Osteocyte (in vitro differentiated cells): ENCODE measurements around the gene IVL. TPM values are rescaled to one million over a fixed set of nuclear protein-coding genes. Genes with fewer than 3 reads are reported as not detected.
A peak's percentile ranks its signal among the peaks of the same experiment; 100 is the strongest.

Experiments
- DNase-seq: peaks from one replicate; pipeline ENCODE4 v3.0.0; 2021; ENCODE audit warnings: mixed read lengths; ENCODE audit not compliant: unreplicated experiment; ENCODE audit errors: extremely low spot score
- H3K27ac Mint-ChIP-seq: one replicate; pipeline ENCODE4 v1.8.0; 2021; ENCODE audit warnings: mild to moderate bottlenecking, mixed read lengths; ENCODE audit not compliant: unreplicated experiment
- H3K27me3 Mint-ChIP-seq: one replicate; pipeline ENCODE4 v1.8.0; 2021; ENCODE audit warnings: mixed read lengths; ENCODE audit not compliant: unreplicated experiment
- H3K36me3 Mint-ChIP-seq: one replicate; pipeline ENCODE4 v1.8.0; 2021; ENCODE audit warnings: mixed read lengths; ENCODE audit not compliant: unreplicated experiment
- H3K4me1 Mint-ChIP-seq: one replicate; pipeline ENCODE4 v1.8.0; 2021; ENCODE audit warnings: mixed read lengths; ENCODE audit not compliant: unreplicated experiment
- H3K4me3 Mint-ChIP-seq: one replicate; pipeline ENCODE4 v1.8.0; 2021; ENCODE audit warnings: mild to moderate bottlenecking, moderate library complexity, mixed read lengths; ENCODE audit not compliant: unreplicated experiment
- H3K9me3 Mint-ChIP-seq: one replicate; pipeline ENCODE4 v1.8.0; 2021; ENCODE audit warnings: mixed read lengths; ENCODE audit not compliant: unreplicated experiment
- total RNA-seq: library from RNA; stranded (reverse); gene quantifications from 2 replicates; pipeline ENCODE4 v1.2.1, GENCODE V29; 2021
- TF ChIP-seq, protein P1 (sequence below): fragments of 200-600 bp; sonication (generic); IDR thresholded peaks from 2 replicates; pipeline ENCODE4 v1.5.0; 2021; ENCODE audit warnings: antibody characterized with exemption, mild to moderate bottlenecking, moderate library complexity

The IVL gene
- total RNA-seq, 1 donor from 2014 or later: not detected

- H3K27ac Mint-ChIP-seq: no peak overlapping the region
- no peaks in the 10 kb centered on the region for H3K27me3 Mint-ChIP-seq
- no peak overlapping the region for H3K4me3 Mint-ChIP-seq
- no peaks in the 10 kb centered on the region for H3K36me3 Mint-ChIP-seq
- TF ChIP-seq, protein P1, sequence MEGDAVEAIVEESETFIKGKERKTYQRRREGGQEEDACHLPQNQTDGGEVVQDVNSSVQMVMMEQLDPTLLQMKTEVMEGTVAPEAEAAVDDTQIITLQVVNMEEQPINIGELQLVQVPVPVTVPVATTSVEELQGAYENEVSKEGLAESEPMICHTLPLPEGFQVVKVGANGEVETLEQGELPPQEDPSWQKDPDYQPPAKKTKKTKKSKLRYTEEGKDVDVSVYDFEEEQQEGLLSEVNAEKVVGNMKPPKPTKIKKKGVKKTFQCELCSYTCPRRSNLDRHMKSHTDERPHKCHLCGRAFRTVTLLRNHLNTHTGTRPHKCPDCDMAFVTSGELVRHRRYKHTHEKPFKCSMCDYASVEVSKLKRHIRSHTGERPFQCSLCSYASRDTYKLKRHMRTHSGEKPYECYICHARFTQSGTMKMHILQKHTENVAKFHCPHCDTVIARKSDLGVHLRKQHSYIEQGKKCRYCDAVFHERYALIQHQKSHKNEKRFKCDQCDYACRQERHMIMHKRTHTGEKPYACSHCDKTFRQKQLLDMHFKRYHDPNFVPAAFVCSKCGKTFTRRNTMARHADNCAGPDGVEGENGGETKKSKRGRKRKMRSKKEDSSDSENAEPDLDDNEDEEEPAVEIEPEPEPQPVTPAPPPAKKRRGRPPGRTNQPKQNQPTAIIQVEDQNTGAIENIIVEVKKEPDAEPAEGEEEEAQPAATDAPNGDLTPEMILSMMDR: no peak
- DNase-seq: no peak
- H3K9me3 Mint-ChIP-seq: no peaks in the 10 kb centered on the region
- no peaks in the 10 kb centered on the region for H3K4me1 Mint-ChIP-seq
Observed at GRCh38 chr1:152928671-152929070, 20.3 kb downstream of the IVL start.

DNA sequence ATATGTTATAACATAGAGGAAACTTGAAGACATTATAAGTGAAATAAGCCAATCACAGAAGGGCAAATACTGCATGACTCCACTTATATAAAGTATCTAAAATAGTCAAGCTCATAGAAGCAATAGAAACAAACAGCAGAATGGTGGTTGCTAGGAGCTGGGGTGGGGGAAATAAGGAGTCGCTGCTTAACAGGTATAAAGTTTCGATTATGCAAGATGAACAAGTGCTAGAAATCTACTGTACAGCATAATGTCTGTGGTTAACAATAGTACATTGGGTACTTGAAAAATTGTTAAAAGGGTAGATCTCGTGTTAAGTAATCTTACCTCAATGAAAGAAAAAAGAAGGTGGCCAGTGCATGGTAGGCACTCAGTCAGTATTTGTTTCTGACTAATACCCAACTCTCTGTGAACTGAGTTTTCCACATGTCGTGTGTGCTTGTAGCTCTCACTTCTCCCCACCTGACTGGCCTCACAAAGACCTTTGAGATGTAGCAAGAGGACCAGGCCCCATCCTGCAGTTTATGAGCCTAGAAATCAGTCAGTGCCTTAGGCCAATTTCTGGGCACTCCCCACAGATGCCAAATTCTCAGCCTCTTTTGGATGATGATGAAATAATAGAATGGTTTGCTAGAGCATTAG, 23.9 kb downstream of the IVL start:
- Mint-ChIP-seq H3K27ac (no peak overlapping the region), H3K9me3 (no peaks in the 10 kb centered on the region), H3K27me3 (no peaks in the 10 kb centered on the region), H3K4me1 (no peaks in the 10 kb centered on the region), H3K36me3 (no peaks in the 10 kb centered on the region), H3K4me3 (no peak overlapping the region)
- TF ChIP-seq, protein P1: no peak
- no peak for DNase-seq

DNA sequence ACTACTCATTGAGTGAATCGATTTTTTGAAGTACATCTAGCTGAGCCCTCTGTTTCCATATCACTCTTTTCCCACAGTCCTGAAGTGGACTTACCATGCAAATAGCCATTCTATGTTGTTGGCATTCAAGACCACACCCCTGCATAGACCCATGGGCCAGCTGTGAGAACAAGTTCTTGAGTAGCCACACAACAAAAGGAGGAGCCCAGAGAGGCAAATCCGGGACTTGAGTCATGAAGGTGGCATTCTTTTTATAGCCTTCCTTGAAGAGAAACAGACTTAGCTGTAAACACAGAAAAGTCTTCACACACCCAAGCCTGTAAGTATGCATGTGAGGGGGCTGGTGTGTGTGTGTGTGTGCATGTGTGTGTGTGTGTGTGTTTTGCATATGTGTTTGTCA, 24.9 kb downstream of the IVL start:
- TF ChIP-seq, protein P1: no peak
- no peaks in the 10 kb centered on the region for H3K36me3 Mint-ChIP-seq
- H3K9me3 Mint-ChIP-seq: no peaks in the 10 kb centered on the region
- peak; percentile 51 for DNase-seq
- H3K4me3 Mint-ChIP-seq: no peak overlapping the region
- H3K27ac Mint-ChIP-seq: no peak overlapping the region
- no peaks in the 10 kb centered on the region for H3K27me3 Mint-ChIP-seq
- no peaks in the 10 kb centered on the region for H3K4me1 Mint-ChIP-seq

DNA sequence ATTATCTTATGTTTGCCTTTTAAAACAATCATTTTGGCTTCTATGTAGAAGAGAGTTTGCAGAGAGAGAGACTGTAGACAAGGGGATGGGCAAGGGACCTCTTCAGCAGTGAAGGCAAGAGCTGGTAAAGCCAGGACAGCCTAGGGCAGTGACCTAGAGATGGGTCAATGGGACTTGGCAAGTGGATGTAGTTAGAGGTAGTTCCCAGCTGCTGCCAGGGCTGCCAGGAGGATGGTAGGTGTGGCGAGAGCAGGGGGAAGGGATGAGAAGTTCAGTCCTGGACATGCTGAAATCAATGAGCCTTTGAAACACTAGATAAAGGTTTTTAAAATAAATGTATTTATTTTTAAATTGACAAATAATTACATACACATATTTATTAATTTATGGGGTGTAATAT, 32.3 kb downstream of the IVL start:
- TF ChIP-seq, protein P1: no peak
- H3K27ac Mint-ChIP-seq: no peak overlapping the region
- no peak for DNase-seq

DNA sequence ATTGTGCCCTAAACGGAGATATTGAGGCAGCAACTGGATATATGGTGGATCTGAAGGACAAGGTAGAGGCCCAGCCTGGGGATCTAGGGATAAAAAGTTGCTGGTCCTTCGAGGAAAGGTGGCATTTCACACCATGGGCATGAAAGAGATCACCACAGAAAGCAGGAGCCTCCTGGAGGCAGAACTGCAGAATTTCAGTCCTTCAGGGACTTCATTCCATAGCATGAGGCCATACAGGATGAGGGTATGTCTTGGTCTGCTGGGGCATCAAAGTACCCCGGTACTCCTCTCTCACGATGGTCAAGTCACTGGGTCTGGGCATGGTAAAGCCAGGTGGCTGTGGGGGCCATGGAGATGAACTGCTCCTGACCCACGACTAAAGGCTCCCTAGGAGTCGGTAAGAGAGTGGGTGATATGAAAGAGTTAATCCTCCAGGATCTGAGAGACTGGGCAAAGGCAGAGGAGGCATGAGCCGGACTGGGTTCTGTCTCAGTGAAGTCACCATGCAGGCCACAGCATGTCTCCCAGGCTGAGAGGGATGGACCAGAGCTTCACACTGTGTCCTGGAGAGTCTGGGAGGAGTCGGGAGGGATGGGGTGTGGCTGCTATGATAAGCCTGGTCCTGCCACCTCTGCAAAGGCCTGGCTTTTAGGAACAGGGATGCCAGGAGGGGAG, 32.8 kb downstream of the IVL start:
- Mint-ChIP-seq H3K9me3 (no peaks in the 10 kb centered on the region), H3K36me3 (no peaks in the 10 kb centered on the region), H3K4me1 (no peaks in the 10 kb centered on the region), H3K4me3 (no peak overlapping the region), H3K27ac (no peak overlapping the region), H3K27me3 (no peaks in the 10 kb centered on the region)
- TF ChIP-seq, protein P1: no peak
- DNase-seq: no peak

More for the DNA sequence above, 32.3 kb downstream of the IVL start:
- Mint-ChIP-seq H3K36me3 (no peaks in the 10 kb centered on the region), H3K9me3 (no peaks in the 10 kb centered on the region), H3K4me1 (no peaks in the 10 kb centered on the region), H3K27me3 (no peaks in the 10 kb centered on the region), H3K4me3 (no peak overlapping the region)
